HepG2 (cell line): ENCODE results near the gene HIPK3. TPM values are rescaled to one million over a fixed set of nuclear protein-coding genes. Genes with fewer than 3 reads are reported as not detected.

Experiments
- DPF2 ChIP-seq: sonication (generic); formaldehyde crosslinking; IDR thresholded peaks from 2 replicates; pipeline ENCODE4 v1.4.0; 2020; ENCODE audit warnings: mild to moderate bottlenecking, low read depth, missing genetic modification reagents, borderline replicate concordance
- EP300 ChIP-seq, 3 experiments: sonication (generic) in 1 of 3; formaldehyde crosslinking in 1 of 3; IDR thresholded peaks; 2 replicates each; pipeline versions ENCODE4 v1.5.1 to v1.6.1; 2011 to 2020; ENCODE audit warnings: low read depth in 2 of 3, low read length in 2 of 3, borderline replicate concordance in 1 of 3, improper control_type of control experiment in 1 of 3, mild to moderate bottlenecking in 1 of 3, missing genetic modification reagents in 1 of 3, moderate library complexity in 1 of 3
- FOXA3 ChIP-seq: IDR thresholded peaks from 2 replicates; pipeline ENCODE4 v1.6.1; 2016; ENCODE audit warnings: missing genetic modification reagents, missing compliant biosample characterization
- FOXJ3 ChIP-seq: sonication (generic); formaldehyde crosslinking; IDR thresholded peaks from 2 replicates; pipeline ENCODE4 v1.4.0; 2020; ENCODE audit warnings: missing genetic modification reagents, mild to moderate bottlenecking, borderline replicate concordance
- FOXO1 ChIP-seq: sonication (generic); formaldehyde crosslinking; IDR thresholded peaks from 2 replicates; pipeline ENCODE4 v1.4.0; 2020; ENCODE audit warnings: missing genetic modification reagents
- NFATC3 ChIP-seq: sonication (generic); formaldehyde crosslinking; IDR thresholded peaks from 2 replicates; pipeline ENCODE4 v1.5.1; 2020; ENCODE audit warnings: mild to moderate bottlenecking, missing genetic modification reagents
- PRDM10 ChIP-seq: sonication (generic); formaldehyde crosslinking; IDR thresholded peaks from 2 replicates; pipeline ENCODE4 v1.4.0; 2020; ENCODE audit warnings: low read depth, missing genetic modification reagents
- RFX1 ChIP-seq: fragments of 450-650 bp; IDR thresholded peaks from 2 replicates; pipeline ENCODE4 v1.6.1; 2017
- ZBTB2 ChIP-seq: sonication (generic); formaldehyde crosslinking; IDR thresholded peaks from 2 replicates; pipeline ENCODE4 v1.8.0; 2022; ENCODE audit warnings: low read depth, missing genetic modification reagents
- ZFY ChIP-seq: sonication (generic); formaldehyde crosslinking; IDR thresholded peaks from 2 replicates; pipeline ENCODE4 v1.4.0; 2020; ENCODE audit warnings: missing genetic modification reagents
- ZSCAN12 ChIP-seq: sonication (generic); formaldehyde crosslinking; IDR thresholded peaks from 2 replicates; pipeline ENCODE4 v1.9.0; 2021; ENCODE audit warnings: mild to moderate bottlenecking, missing genetic modification reagents
- polyA plus RNA-seq, 8 experiments: library from polyadenylated mRNA; depleted of rRNA in 3 of 8; stranded (reverse) in 7 of 8; unstranded in 1 of 8; fragments of >200 nt; fragmentation: Illumina TruSeq in 4 of 8; extraction: Trizol in 4 of 8; gene quantifications; 2 replicates each; pipeline versions ENCODE4 v1.2.1 to v1.2.3, GENCODE V29; 2011 to 2016; ENCODE audit warnings: low read depth in 4 of 8, missing spikeins in 1 of 8, mixed read lengths in 1 of 8; ENCODE audit not compliant: insufficient read depth in 1 of 8
- total RNA-seq, 5 experiments: library from RNA; depleted of rRNA; stranded (reverse); fragments of >200 nt; fragmentation: Illumina TruSeq; extraction: Trizol; gene quantifications; 2 replicates each; pipeline ENCODE4 v1.2.3, GENCODE V29; 2016; ENCODE audit warnings: low read depth in 1 of 5
- TF ChIP-seq, protein P1 (sequence below): IDR thresholded peaks from 2 replicates; pipeline ENCODE4 v1.4.0; 2020; ENCODE audit warnings: mild to moderate bottlenecking, missing genetic modification reagents
- TF ChIP-seq, protein P2 (sequence below): IDR thresholded peaks from 2 replicates; pipeline ENCODE4 v1.6.1; 2012; ENCODE audit warnings: inconsistent platforms
- TF ChIP-seq, protein P3 (sequence below): IDR thresholded peaks from 2 replicates; pipeline ENCODE4 v1.6.1; 2012; ENCODE audit warnings: low read depth, low read length, improper control_type of control experiment
- TF ChIP-seq, protein P4 (sequence below): sonication (generic); formaldehyde crosslinking; IDR thresholded peaks from 2 replicates; pipeline ENCODE4 v1.5.0; 2020; ENCODE audit warnings: missing genetic modification reagents

Gene HIPK3
- total and polyA plus RNA-seq, 2 of the 13 experiments (the other 11 are each of a cell fraction or from before 2014, with no cell fraction given) = 20.5 to 44.3 TPM

DNA sequence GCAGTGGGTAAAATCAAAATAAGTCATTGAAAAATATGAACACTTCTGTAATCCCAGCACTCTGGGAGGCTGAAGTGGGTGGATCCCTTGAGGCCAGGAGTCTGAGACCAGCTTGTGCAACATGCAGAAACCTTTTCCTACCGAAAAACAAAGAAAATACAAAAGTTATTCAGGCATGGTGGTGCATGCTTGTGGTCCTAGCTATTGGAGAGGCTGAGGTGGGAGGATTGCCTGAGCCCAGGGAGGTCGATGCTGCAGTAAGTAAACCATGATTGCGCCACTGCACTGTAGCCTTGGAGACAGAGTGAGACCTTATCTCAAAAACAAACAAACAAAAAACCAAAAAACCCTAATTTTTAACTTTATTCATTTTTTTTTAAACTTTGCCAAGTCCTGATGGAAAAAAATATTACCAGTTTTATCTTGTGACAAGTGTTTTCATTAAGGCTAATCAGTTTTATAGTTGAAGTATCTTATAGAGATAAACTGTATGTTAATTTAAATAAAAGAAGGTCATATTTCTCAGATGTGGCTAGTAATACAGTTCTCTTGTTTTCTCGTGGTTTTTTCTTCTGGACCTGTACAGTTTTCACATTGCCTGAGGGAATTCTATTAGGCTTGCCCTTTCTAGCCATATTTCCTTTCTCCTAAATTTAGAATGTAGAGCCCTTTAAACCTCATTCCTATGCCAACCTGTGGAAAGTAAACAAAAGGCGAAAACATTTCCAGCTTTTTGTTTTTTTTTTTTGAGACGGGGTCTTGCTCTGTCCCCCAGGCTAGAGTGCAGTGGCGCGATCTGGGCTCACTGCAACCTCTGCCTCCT, 9.4 kb downstream of the HIPK3 start (continued):
- TF ChIP-seq, protein P1, sequence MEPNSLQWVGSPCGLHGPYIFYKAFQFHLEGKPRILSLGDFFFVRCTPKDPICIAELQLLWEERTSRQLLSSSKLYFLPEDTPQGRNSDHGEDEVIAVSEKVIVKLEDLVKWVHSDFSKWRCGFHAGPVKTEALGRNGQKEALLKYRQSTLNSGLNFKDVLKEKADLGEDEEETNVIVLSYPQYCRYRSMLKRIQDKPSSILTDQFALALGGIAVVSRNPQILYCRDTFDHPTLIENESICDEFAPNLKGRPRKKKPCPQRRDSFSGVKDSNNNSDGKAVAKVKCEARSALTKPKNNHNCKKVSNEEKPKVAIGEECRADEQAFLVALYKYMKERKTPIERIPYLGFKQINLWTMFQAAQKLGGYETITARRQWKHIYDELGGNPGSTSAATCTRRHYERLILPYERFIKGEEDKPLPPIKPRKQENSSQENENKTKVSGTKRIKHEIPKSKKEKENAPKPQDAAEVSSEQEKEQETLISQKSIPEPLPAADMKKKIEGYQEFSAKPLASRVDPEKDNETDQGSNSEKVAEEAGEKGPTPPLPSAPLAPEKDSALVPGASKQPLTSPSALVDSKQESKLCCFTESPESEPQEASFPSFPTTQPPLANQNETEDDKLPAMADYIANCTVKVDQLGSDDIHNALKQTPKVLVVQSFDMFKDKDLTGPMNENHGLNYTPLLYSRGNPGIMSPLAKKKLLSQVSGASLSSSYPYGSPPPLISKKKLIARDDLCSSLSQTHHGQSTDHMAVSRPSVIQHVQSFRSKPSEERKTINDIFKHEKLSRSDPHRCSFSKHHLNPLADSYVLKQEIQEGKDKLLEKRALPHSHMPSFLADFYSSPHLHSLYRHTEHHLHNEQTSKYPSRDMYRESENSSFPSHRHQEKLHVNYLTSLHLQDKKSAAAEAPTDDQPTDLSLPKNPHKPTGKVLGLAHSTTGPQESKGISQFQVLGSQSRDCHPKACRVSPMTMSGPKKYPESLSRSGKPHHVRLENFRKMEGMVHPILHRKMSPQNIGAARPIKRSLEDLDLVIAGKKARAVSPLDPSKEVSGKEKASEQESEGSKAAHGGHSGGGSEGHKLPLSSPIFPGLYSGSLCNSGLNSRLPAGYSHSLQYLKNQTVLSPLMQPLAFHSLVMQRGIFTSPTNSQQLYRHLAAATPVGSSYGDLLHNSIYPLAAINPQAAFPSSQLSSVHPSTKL (CRISPR knock-in tag) = peak; percentile 66
- TF ChIP-seq FOXA3 (CRISPR knock-in tag) (peak; percentile 41; the same call in 1 of the 2 replicates), ZBTB2 (CRISPR knock-in tag) (no peak), NFATC3 (CRISPR knock-in tag) (no peak), FOXJ3 (CRISPR knock-in tag) (peak; percentile 65; the same call in 1 of the 2 replicates), DPF2 (CRISPR knock-in tag) (no peak), EP300 (IDR thresholded peaks at IDR 0.05; ENCODE audit: low read depth in 2 of 2, low read length in 2 of 2) (peak in 1 of 2 experiments; percentile 44; a peak in 1 of 4 replicates), EP300 (CRISPR knock-in tag; IDR thresholded peaks at IDR 0.05; ENCODE audit: borderline replicate concordance) (no peak), FOXO1 (CRISPR knock-in tag) (peak; percentile 44; the same call in 1 of the 2 replicates), ZSCAN12 (CRISPR knock-in tag) (no peak), PRDM10 (CRISPR knock-in tag) (0 out of 2 replicates have a peak, but pooled peaks have one; percentile 19), ZFY (CRISPR knock-in tag) (no peak), RFX1 (peak; percentile 72)
- TF ChIP-seq, protein P2, sequence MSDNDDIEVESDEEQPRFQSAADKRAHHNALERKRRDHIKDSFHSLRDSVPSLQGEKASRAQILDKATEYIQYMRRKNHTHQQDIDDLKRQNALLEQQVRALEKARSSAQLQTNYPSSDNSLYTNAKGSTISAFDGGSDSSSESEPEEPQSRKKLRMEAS = peak; percentile 27; the same call in 1 of the 2 replicates
- TF ChIP-seq, protein P3, sequence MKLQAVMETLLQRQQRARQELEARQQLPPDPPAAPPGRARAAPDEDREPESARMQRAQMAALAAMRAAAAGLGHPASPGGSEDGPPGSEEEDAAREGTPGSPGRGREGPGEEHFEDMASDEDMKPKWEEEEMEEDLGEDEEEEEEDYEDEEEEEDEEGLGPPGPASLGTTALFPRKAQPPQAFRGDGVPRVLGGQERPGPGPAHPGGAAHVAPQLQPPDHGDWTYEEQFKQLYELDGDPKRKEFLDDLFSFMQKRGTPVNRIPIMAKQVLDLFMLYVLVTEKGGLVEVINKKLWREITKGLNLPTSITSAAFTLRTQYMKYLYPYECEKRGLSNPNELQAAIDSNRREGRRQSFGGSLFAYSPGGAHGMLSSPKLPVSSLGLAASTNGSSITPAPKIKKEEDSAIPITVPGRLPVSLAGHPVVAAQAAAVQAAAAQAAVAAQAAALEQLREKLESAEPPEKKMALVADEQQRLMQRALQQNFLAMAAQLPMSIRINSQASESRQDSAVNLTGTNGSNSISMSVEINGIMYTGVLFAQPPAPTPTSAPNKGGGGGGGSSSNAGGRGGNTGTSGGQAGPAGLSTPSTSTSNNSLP = peak; percentile 28; the same call in 1 of the 2 replicates
- TF ChIP-seq, protein P4, sequence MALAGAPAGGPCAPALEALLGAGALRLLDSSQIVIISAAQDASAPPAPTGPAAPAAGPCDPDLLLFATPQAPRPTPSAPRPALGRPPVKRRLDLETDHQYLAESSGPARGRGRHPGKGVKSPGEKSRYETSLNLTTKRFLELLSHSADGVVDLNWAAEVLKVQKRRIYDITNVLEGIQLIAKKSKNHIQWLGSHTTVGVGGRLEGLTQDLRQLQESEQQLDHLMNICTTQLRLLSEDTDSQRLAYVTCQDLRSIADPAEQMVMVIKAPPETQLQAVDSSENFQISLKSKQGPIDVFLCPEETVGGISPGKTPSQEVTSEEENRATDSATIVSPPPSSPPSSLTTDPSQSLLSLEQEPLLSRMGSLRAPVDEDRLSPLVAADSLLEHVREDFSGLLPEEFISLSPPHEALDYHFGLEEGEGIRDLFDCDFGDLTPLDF (CRISPR knock-in tag) = no peak
